Tibial artery (tissue), 4 donors: ENCODE results near the gene NIPSNAP2.

Experiments
- DNase-seq, 2 donors: peaks; one replicate each; pipeline ENCODE4 v3.0.0-alpha.2; 2019
- H3K27ac ChIP-seq, 2 donors: fragments of 200-600 bp; sonication (generic) in 1 of 2; 1 replicate in 1 of 2; 2 replicates in 1 of 2; pipeline ENCODE4 v1.5.1; 2018 to 2019; ENCODE audit warnings: mild to moderate bottlenecking in 1 of 2
- H3K27me3 ChIP-seq, 2 donors: fragments of 200-600 bp; sonication (generic) in 1 of 2; one replicate each; pipeline versions ENCODE4 v1.5.1 to v1.6.0; 2016 to 2019
- H3K36me3 ChIP-seq, 3 donors: fragments of 200-600 bp; sonication (generic) in 2 of 3; one replicate each; pipeline ENCODE4 v1.5.1; 2016 to 2019; ENCODE audit warnings: mild to moderate bottlenecking in 2 of 3
- H3K4me1 ChIP-seq, 4 donors: fragments of 200-600 bp; sonication (generic) in 2 of 4; 1 replicate in 3 of 4; 2 replicates in 1 of 4; pipeline ENCODE4 v1.5.1; 2016 to 2019
- H3K4me3 ChIP-seq, 2 donors: fragments of 200-600 bp; sonication (generic) in 1 of 2; 1 replicate in 1 of 2; 2 replicates in 1 of 2; pipeline ENCODE4 v1.5.1; 2018 to 2019; ENCODE audit warnings: mild to moderate bottlenecking in 2 of 2
- H3K9me3 ChIP-seq, 3 donors: fragments of 200-600 bp; sonication (generic) in 1 of 3; one replicate each; pipeline ENCODE4 v1.5.1; 2016 to 2019
- intact Hi-C: fragments of 100-400 bp; cut with DNase I; formaldehyde crosslinking; loops from one replicate; pipeline ENCODE4 v1.15.0; 2023; ENCODE audit warnings: low total_unique reads
- TF ChIP-seq, protein P1 (sequence below), 2 experiments: fragments of 200-600 bp in 1 of 2; fragments of 450-650 bp in 1 of 2; IDR thresholded peaks; one replicate each; pipeline ENCODE4 v1.5.1; 2017 to 2019; ENCODE audit warnings: antibody characterized with exemption in 2 of 2, mild to moderate bottlenecking in 1 of 2, moderate library complexity in 1 of 2

NIPSNAP2 gene

DNA sequence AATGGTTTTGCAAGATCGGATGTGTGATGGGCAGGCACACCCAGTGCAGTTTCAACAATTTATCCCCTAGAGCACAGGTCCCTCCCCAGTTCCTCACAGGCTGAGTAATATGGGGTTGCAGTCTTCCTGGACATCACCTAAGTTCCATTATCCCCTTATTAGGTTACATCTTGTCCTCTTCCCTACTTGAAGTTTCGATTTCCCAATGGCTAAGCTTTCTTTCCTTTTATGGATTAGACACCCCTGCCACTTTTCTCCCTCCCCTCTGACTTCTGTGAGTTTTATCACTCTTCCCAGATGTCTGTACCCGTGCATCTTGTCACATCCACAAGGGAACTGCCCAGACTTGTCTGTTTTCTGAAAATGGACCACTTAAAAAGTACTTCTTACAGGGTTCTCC is 2.4 kb upstream of the NIPSNAP2 start:
- intact Hi-C loops, result loop anchor here (10.0 kb wide), 1 partner anchor 77 kb away; the partner anchor contains the start of gene ZNF713
- Histone ChIP-seq H3K9me3 (no peaks in the 10 kb centered on the region), H3K27me3 (no peaks in the 10 kb centered on the region), H3K36me3 (peaks cover 0 to 3% (median 0%) of the 10 kb centered on the region in 3 donors), H3K4me1 (peaks cover 0 to 29% (median 15%) of the 10 kb centered on the region in 4 donors), H3K27ac (no peak overlapping the region), H3K4me3 (no peak overlapping the region)
- no peak for DNase-seq
- TF ChIP-seq, protein P1, sequence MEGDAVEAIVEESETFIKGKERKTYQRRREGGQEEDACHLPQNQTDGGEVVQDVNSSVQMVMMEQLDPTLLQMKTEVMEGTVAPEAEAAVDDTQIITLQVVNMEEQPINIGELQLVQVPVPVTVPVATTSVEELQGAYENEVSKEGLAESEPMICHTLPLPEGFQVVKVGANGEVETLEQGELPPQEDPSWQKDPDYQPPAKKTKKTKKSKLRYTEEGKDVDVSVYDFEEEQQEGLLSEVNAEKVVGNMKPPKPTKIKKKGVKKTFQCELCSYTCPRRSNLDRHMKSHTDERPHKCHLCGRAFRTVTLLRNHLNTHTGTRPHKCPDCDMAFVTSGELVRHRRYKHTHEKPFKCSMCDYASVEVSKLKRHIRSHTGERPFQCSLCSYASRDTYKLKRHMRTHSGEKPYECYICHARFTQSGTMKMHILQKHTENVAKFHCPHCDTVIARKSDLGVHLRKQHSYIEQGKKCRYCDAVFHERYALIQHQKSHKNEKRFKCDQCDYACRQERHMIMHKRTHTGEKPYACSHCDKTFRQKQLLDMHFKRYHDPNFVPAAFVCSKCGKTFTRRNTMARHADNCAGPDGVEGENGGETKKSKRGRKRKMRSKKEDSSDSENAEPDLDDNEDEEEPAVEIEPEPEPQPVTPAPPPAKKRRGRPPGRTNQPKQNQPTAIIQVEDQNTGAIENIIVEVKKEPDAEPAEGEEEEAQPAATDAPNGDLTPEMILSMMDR (IDR thresholded peaks at IDR 0.05), result no peak

DNA sequence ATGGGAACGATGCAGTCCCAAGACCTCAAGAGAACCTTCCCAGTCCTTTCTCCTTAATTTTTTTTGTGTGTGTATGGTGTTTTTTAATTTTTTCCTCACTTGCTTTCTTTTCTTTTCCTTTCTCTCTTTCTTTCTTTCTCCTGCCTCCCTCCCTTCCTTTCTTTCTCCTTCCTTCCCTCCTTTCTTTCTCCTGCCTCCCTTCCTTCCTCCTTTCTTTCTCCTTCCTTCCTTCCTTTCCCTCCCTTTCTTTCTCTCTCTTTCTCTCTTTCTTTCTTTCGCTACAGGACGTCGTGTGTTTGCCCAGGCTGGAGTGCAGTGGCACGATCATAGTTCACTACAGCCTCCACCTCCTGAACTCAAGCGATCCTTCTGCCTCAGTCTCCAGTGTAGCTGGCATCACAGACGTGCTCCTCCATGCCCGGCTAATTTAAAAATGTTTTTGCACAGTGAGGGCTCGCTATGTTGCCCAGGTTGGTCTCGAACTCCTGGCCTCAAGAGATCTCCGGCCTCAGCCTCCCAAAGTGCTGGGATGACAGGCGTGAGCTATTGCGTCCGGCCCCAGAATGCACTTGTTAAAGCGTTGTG is 709 bp upstream of the NIPSNAP2 start:
- H3K4me1 ChIP-seq, result peaks cover 0 to 29% (median 16%) of the 10 kb centered on the region in 4 donors
- DNase-seq, result no peak
- H3K36me3 ChIP-seq, result peaks cover 0 to 12% (median 0%) of the 10 kb centered on the region in 3 donors
- H3K9me3 ChIP-seq, result no peaks in the 10 kb centered on the region
- peak overlapping the region; percentile 72 to 88 for H3K4me3 ChIP-seq
- intact Hi-C loops, result loop anchor here (10.0 kb wide), 1 partner anchor 79 kb away; the partner anchor contains the start of gene ZNF713
- TF ChIP-seq, protein P1 (IDR thresholded peaks at IDR 0.05), result no peak
- no peaks in the 10 kb centered on the region for H3K27me3 ChIP-seq
- H3K27ac ChIP-seq, result peak overlapping the region; percentile 94 to 97

DNA sequence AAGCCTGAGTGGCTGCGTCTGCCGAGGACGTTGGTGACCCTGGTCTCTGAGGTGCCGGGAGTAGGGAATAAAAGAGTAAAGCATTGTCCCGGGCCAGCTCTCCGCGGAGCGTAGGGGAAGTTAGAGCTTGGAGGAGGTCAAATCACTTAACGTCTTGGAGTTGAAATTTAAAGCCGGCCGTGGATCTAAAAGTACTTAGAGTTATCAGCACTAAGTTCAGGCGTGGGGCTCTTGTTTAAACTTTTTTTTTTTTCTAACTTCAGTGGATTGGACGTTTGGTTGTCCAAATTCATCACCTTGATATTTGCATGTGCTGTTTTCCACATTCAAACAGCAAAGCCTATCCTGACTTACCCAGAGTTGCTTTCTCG is 700 bp downstream of the NIPSNAP2 start:
- H3K9me3 ChIP-seq, result no peaks in the 10 kb centered on the region
- intact Hi-C loops, result loop anchor here (10.0 kb wide), 1 partner anchor 80 kb away; the partner anchor contains the start of gene ZNF713
- peaks cover 0 to 29% (median 16%) of the 10 kb centered on the region in 4 donors for H3K4me1 ChIP-seq
- H3K27me3 ChIP-seq, result no peaks in the 10 kb centered on the region
- TF ChIP-seq, protein P1 (IDR thresholded peaks at IDR 0.05), result no peak
- H3K27ac ChIP-seq, result peak overlapping the region; percentile 94 to 97
- H3K4me3 ChIP-seq, result peak overlapping the region; percentile 72 to 88
- no peak for DNase-seq
- H3K36me3 ChIP-seq, result peaks cover 0 to 23% (median 0%) of the 10 kb centered on the region in 3 donors

DNA sequence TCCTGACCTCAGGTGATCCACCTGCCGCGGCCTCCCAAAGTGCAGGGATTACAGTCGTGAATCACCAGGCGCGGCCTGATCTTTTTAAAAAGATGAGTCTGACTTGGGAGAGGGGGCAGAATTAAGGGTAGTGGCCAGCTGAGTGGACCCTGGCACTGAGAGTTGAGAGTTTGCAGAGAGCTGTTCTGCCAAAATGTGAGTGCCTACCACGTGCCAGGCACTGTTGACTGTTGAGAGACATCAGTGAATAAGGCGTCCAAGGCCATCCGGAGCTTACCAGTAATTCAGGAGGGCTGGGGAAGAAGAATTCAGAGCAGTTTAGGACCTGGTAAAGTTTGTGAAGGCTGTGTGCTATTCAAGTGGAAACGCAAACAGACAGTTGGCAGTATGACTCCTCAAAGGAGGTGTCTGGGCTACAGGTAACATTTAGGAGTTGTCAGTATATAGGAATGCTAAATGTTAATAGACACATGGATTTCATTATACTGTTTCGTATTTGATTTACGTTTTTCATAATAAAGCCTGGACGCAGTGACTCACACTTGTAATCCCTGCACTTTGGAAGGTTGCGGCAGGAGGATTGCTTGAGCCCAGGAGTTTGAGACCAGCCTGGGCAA is 1.5 kb downstream of the NIPSNAP2 start:
- no peaks in the 10 kb centered on the region for H3K27me3 ChIP-seq
- intact Hi-C loops, result loop anchor here (10.0 kb wide), 1 partner anchor 81 kb away; the partner anchor contains the start of gene ZNF713
- TF ChIP-seq, protein P1 (IDR thresholded peaks at IDR 0.05), result no peak
- H3K4me1 ChIP-seq, result peaks cover 0 to 29% (median 16%) of the 10 kb centered on the region in 4 donors
- no peak for DNase-seq
- peaks cover 0 to 24% (median 0%) of the 10 kb centered on the region in 3 donors for H3K36me3 ChIP-seq
- peak overlapping the region in 1 of 2 donors; percentile 72 for H3K4me3 ChIP-seq
- H3K9me3 ChIP-seq, result no peaks in the 10 kb centered on the region
- H3K27ac ChIP-seq, result peak overlapping the region; percentile 94 to 97

DNA sequence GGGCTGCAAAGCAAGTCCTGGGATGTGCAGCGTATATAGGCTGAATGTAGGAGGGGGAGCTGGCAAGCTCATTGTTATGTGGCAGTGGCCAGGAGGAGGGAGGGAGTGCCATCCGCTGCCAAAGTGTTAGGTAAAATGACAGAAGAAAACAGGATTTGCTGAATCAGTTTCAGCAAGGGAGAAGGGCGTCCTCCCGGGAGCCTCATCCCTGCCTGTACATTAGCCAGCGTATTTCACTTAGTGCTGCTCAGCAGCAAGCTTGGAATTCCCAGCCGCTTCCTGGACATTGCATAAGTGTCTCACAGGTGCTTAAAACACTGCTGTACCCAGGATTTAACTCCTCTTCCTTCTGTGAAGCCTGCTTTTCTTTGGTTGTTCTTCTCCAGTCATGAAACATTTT is 2.5 kb downstream of the NIPSNAP2 start:
- H3K27me3 ChIP-seq, result no peaks in the 10 kb centered on the region
- intact Hi-C loops, result loop anchor here (10.0 kb wide), 1 partner anchor 82 kb away; the partner anchor contains the start of gene ZNF713
- H3K4me1 ChIP-seq, result peaks cover 0 to 29% (median 16%) of the 10 kb centered on the region in 4 donors
- H3K27ac ChIP-seq, result no peak overlapping the region
- TF ChIP-seq, protein P1 (IDR thresholded peaks at IDR 0.05), result no peak
- DNase-seq, result no peak
- H3K9me3 ChIP-seq, result no peaks in the 10 kb centered on the region
- H3K4me3 ChIP-seq, result no peak overlapping the region
- H3K36me3 ChIP-seq, result peaks cover 0 to 24% (median 0%) of the 10 kb centered on the region in 3 donors
